ENCODE measurements around the gene CAMTA1.

CAMTA1 gene

DNA sequence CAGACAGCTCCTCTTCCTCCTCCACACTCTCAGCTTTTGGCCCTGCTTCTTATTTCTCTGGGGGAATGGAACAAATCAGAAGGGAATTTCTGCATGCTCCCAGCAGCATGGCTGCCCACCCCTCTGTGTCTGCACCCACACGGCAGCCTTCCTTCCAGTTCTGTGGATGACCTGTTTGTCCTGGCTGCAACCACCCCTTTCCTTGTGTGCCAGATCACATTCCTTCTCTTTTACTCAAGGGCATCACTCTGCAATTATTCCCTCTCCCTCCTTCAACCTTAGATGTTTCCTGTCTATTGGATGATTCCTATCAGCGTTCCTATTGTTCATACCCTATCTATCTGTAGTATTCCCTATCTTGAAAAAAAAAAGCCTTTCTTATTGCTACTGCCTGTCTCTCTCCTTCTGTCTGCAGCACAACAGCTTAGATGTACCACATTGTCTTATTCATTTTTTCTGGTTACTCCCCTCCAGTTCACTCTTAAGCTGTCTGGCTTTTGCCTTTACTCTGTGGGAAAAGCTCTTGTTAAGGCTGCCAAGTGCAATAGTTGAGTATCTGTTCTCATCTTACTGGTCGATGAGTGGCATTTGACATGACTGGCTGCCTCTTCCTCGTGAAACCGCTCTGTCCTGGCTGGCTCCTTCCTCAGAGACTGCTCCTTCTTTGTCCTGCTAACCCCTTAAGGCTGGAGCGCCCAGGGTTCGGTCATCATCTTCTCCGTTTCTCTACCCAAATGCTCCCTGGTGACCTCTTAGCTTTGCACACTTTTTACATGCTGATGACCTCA, 351.1 kb downstream of the CAMTA1 start:
- Histone ChIP-seq H3K4me1 (ENCODE audit: control insufficient read depth, insufficient read depth, low read length) (no peaks in the 10 kb centered on the region), H3K36me3 (ENCODE audit: control insufficient read depth in 2 of 2, insufficient read depth in 1 of 2, low read length in 2 of 2) (no peaks in the 10 kb centered on the region), H3K9me3 (ENCODE audit: control insufficient read depth, insufficient read depth, low read depth, low read length) (no peaks in the 10 kb centered on the region), H3K4me3 (ENCODE audit: low read depth, low read length) (no peak overlapping the region), H3K27ac (ENCODE audit: extremely low read depth, low read depth, low read length) (no peak overlapping the region)
- POLR2A ChIA-PET: no interaction called here
- CTCF ChIA-PET: interaction anchor here (0.6 to 0.7 kb wide), 2 partner anchors 66 to 94 kb away, joined by 3 to 4 read pairs; no protein-coding TSS in a partner anchor
- no peak for TF ChIP-seq KLF7 (tag by site-specific recombination; IDR thresholded peaks at IDR 0.05; ENCODE audit: borderline replicate concordance)
- TF ChIP-seq, protein P1, sequence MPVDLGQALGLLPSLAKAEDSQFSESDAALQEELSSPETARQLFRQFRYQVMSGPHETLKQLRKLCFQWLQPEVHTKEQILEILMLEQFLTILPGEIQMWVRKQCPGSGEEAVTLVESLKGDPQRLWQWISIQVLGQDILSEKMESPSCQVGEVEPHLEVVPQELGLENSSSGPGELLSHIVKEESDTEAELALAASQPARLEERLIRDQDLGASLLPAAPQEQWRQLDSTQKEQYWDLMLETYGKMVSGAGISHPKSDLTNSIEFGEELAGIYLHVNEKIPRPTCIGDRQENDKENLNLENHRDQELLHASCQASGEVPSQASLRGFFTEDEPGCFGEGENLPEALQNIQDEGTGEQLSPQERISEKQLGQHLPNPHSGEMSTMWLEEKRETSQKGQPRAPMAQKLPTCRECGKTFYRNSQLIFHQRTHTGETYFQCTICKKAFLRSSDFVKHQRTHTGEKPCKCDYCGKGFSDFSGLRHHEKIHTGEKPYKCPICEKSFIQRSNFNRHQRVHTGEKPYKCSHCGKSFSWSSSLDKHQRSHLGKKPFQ (tag by site-specific recombination; IDR thresholded peaks at IDR 0.05): no peak
- no peak for TF ChIP-seq GFI1B (tag by site-specific recombination; IDR thresholded peaks at IDR 0.05)
- TF ChIP-seq REPIN1 (tag by site-specific recombination; IDR thresholded peaks at IDR 0.05; ENCODE audit: low read depth): no peak
- TF ChIP-seq ZIC2 (tag by site-specific recombination; IDR thresholded peaks at IDR 0.05): no peak
- TF ChIP-seq ZNF19 (tag by site-specific recombination; IDR thresholded peaks at IDR 0.05; ENCODE audit: low read depth): no peak

DNA sequence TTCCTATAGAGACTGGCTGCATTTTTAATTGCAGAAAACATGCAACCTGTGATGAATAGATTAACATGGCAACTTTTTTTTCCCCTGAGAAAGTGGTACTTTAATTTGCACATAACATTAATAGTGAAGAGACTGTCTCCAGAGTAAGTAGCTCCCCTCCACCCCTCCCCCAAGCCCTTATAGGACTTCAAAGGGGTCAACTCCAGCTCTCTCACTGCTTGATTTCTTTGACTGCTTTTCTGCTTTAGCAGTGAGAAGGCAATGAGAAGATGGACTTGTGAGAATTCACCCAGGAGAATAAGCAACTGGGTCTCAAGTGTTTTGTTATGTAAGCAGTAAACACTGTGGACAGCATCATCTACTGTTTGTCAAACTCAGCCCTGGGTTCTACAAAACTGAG, 355.0 kb downstream of the CAMTA1 start:
- Histone ChIP-seq H3K4me3 (ENCODE audit: low read depth, low read length) (no peak overlapping the region), H3K36me3 (ENCODE audit: control insufficient read depth in 2 of 2, insufficient read depth in 1 of 2, low read length in 2 of 2) (no peaks in the 10 kb centered on the region), H3K9me3 (ENCODE audit: control insufficient read depth, insufficient read depth, low read depth, low read length) (no peaks in the 10 kb centered on the region), H3K27ac (ENCODE audit: extremely low read depth, low read depth, low read length) (no peak overlapping the region), H3K4me1 (ENCODE audit: control insufficient read depth, insufficient read depth, low read length) (no peaks in the 10 kb centered on the region)
- ChIA-PET POLR2A (no interaction called here), CTCF (interaction anchor here (1.4 kb wide), 1 partner anchor 98 kb away, joined by 4 read pairs; no protein-coding TSS in a partner anchor)
- TF ChIP-seq ZBTB20 (tag by site-specific recombination; IDR thresholded peaks at IDR 0.05): no peak
- TF ChIP-seq ZNF776 (tag by site-specific recombination; IDR thresholded peaks at IDR 0.05; ENCODE audit: borderline replicate concordance): no peak
- no peak for TF ChIP-seq ZFP37 (tag by site-specific recombination; IDR thresholded peaks at IDR 0.05)
- no peak for TF ChIP-seq GLI4 (tag by site-specific recombination; IDR thresholded peaks at IDR 0.05)
- TF ChIP-seq ZNF585B (tag by site-specific recombination; IDR thresholded peaks at IDR 0.05): no peak
- TF ChIP-seq SALL2 (tag by site-specific recombination; IDR thresholded peaks at IDR 0.05; ENCODE audit: borderline replicate concordance): no peak
- TF ChIP-seq, protein P2, sequence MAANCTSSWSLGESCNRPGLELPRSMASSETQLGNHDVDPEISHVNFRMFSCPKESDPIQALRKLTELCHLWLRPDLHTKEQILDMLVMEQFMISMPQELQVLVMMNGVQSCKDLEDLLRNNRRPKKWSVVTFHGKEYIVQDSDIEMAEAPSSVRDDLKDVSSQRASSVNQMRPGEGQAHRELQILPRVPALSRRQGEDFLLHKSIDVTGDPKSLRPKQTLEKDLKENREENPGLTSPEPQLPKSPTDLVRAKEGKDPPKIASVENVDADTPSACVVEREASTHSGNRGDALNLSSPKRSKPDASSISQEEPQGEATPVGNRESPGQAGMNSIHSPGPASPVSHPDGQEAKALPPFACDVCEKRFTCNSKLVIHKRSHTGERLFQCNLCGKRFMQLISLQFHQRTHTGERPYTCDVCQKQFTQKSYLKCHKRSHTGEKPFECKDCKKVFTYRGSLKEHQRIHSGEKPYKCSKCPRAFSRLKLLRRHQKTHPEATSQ (tag by site-specific recombination; IDR thresholded peaks at IDR 0.05): no peak
- no peak for TF ChIP-seq ZNF311 (tag by site-specific recombination; IDR thresholded peaks at IDR 0.05; ENCODE audit: borderline replicate concordance)
- no peak for TF ChIP-seq TCF7L2 (IDR thresholded peaks at IDR 0.05; ENCODE audit: borderline replicate concordance, low read depth, low read length)
- TF ChIP-seq ZNF37A (tag by site-specific recombination; IDR thresholded peaks at IDR 0.05): no peak
- no peak for TF ChIP-seq ZNF830 (tag by site-specific recombination; IDR thresholded peaks at IDR 0.05; ENCODE audit: low read depth)
- no peak for TF ChIP-seq ZNF433 (tag by site-specific recombination; IDR thresholded peaks at IDR 0.05; ENCODE audit: low read depth)
- TF ChIP-seq, protein P3, sequence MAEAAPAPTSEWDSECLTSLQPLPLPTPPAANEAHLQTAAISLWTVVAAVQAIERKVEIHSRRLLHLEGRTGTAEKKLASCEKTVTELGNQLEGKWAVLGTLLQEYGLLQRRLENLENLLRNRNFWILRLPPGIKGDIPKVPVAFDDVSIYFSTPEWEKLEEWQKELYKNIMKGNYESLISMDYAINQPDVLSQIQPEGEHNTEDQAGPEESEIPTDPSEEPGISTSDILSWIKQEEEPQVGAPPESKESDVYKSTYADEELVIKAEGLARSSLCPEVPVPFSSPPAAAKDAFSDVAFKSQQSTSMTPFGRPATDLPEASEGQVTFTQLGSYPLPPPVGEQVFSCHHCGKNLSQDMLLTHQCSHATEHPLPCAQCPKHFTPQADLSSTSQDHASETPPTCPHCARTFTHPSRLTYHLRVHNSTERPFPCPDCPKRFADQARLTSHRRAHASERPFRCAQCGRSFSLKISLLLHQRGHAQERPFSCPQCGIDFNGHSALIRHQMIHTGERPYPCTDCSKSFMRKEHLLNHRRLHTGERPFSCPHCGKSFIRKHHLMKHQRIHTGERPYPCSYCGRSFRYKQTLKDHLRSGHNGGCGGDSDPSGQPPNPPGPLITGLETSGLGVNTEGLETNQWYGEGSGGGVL (tag by site-specific recombination; IDR thresholded peaks at IDR 0.05): no peak

Data from HEK293 (cell line).